Thymus (tissue), 11 donors: ENCODE measurements around the gene CROCC2. TPM values are rescaled to one million over a fixed set of nuclear protein-coding genes. Genes with fewer than 3 reads are reported as not detected.

Experiments
- DNase-seq, 9 donors: peaks; one replicate each; pipeline ENCODE4 v3.0.0-alpha.2; 2013; ENCODE audit warnings: low spot score in 9 of 9, low read depth in 6 of 9, missing footprints in 1 of 9
- H3K27ac ChIP-seq, 2 donors: one replicate each; pipeline ENCODE4 v1.5.1; 2013; ENCODE audit warnings: control low read depth in 1 of 2, low read depth in 1 of 2, low read length in 1 of 2, mild to moderate bottlenecking in 1 of 2, moderate library complexity in 1 of 2
- H3K27me3 ChIP-seq, 2 donors: one replicate each; pipeline ENCODE4 v1.5.1; 2013; ENCODE audit warnings: low read length in 1 of 2; ENCODE audit not compliant: control insufficient read depth in 2 of 2, insufficient read depth in 1 of 2
- H3K36me3 ChIP-seq, 2 donors: one replicate each; pipeline ENCODE4 v1.5.1; 2013; ENCODE audit warnings: low read length in 1 of 2, mild to moderate bottlenecking in 1 of 2, moderate library complexity in 1 of 2; ENCODE audit not compliant: control insufficient read depth in 2 of 2, insufficient read depth in 2 of 2
- H3K4me1 ChIP-seq, 2 donors: one replicate each; pipeline ENCODE4 v1.5.1; 2013; ENCODE audit warnings: low read length in 2 of 2; ENCODE audit not compliant: control insufficient read depth in 2 of 2, insufficient read depth in 2 of 2
- H3K4me3 ChIP-seq, 2 donors: one replicate each; pipeline ENCODE4 v1.5.1; 2013; ENCODE audit warnings: low read length in 2 of 2, control low read depth in 1 of 2, mild to moderate bottlenecking in 1 of 2
- H3K9me3 ChIP-seq, 2 donors: one replicate each; pipeline ENCODE4 v1.5.1; 2013; ENCODE audit warnings: low read length in 1 of 2, mild to moderate bottlenecking in 1 of 2; ENCODE audit not compliant: control insufficient read depth in 2 of 2, insufficient read depth in 1 of 2
- WGBS: extraction: QIAGEN DNeasy Blood & Tissue Kit; methylation state at CpG from one replicate; pipeline ENCODE4 v1.1.7; 2013; 5-methylcytosine and 5-hydroxymethylcytosine counted together
- polyA plus RNA-seq: library from polyadenylated mRNA; stranded (reverse); fragments of 200-250 nt; gene quantifications from one replicate; pipeline ENCODE4 v1.2.3, GENCODE V29; 2013
- total RNA-seq: library from RNA; stranded (reverse); fragments of 120-200 nt; gene quantifications from one replicate; pipeline ENCODE4 v1.2.4, GENCODE V29; 2013
- donor health status: healthy.

Gene CROCC2
- total and polyA plus RNA-seq, 2 donors: 0.02 TPM; not detected in 1

DNA sequence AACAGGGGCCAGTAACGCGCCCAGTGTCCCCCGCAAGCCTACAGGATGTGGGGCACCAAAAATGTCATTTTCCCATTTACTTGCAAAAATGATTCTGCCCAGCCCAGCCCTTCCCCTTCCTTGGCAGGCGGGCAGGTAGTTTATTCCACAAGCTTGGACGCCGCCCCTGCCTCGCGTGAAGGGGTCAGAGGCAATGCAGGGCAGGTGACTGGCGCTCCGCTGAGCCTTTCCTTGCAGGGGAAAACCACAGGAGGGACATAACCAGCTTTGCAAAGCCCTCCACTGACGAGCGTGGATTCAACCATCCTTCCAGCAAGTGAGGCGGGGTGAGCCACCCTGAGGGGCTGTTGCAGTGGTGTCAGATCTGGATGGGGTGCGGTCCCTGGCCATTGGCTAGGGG is 15.4 kb upstream of the CROCC2 start:
- H3K4me1 ChIP-seq: no peaks in the 10 kb centered on the region
- 88% methylated on average over 14 of the region's 14 CpGs for WGBS
- H3K36me3 ChIP-seq: no peaks in the 10 kb centered on the region
- no peaks in the 10 kb centered on the region for H3K9me3 ChIP-seq
- H3K27ac ChIP-seq: no peak overlapping the region
- no peaks in the 10 kb centered on the region for H3K27me3 ChIP-seq
- H3K4me3 ChIP-seq: no peak overlapping the region
- DNase-seq: no peak

DNA sequence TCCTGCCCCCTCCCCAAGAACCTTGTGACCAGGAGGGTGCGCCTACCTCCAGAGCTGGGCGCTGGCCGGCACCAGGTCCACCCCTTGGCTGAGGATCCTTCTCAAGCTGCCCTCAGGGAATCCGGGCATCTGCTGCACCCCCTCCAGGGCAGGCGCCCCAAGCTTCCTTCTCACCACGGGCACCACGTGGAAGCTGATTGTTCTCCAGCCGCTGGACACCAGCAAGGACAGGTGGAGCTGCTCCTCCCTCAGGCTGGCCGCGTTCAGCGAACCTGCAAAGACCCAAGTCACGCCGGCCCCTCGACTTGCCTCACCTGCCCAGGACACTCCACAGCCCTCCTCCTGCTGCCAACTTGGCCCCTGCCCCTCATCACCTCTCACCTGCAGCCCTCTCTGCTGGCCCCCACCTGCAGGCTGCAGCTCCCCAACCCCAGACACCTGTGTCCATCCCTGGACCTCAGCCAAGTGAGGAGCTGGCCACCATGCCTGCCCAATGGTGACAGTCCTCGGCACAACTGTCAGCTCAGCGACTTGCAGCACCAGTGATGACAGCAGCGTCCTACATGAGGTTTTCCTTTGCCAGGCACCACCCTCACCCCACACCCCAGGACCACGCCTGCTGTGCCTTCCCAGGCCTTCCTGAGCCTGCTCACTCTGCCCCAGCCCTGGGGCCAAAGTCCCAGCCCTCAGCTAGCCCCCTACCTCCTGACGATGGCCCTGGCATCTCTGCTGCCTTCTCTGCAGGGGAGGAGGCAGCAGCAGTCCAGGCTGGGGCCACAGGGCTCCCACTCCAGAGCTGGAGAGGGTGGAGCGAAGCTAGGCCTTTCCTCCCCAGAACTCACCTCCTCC is 14.4 kb upstream of the CROCC2 start:
- DNase-seq: no peak
- Histone ChIP-seq H3K4me3 (no peak overlapping the region), H3K27me3 (no peaks in the 10 kb centered on the region), H3K9me3 (no peaks in the 10 kb centered on the region), H3K27ac (no peak overlapping the region), H3K4me1 (no peaks in the 10 kb centered on the region), H3K36me3 (no peaks in the 10 kb centered on the region)
- 91% methylated on average over 20 of the region's 20 CpGs for WGBS

DNA sequence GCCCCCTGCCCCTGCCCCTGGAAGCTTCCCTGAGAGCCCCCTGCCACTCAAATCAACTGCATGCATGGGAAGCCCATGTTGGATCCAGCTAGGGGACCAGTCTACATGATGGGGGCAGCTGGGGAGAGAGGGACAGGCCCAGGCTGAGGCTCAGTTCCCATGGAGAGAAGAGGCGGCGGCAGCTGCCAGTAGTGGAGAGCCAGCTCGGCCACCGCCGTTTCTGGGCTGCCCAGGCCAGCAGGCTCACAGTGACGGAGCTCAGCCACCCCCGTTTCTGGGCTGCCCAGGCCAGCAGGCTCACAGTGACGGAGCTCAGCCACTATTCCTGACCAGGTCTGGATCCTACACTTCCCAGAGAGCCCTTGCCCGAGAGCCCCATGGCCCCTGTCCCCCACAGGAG is 13.8 kb upstream of the CROCC2 start:
- DNase-seq: no peak
- Histone ChIP-seq H3K4me1 (no peaks in the 10 kb centered on the region), H3K36me3 (no peaks in the 10 kb centered on the region), H3K4me3 (no peak overlapping the region), H3K27me3 (no peaks in the 10 kb centered on the region), H3K27ac (no peak overlapping the region), H3K9me3 (no peaks in the 10 kb centered on the region)
- 93% methylated on average over 9 of the region's 9 CpGs for WGBS

DNA sequence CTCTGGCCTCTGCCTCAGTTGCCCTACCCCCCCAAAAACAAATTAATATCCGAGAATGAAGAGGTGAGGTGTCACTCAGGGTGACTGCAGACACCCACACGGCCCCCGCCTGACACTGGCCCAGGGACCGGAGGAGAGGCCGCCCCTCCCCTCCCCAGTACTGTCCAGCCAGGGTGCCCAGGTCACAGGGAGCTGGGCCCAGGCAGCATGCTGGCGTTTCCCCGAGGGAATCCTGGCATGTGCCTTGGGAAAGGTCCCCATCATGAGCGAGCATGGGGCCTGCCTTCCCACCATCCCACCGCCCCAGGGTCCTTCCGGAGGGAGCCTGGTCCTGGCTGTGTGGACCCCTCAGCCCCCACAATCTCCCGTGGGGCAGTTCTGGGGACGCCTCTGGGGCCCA is 13.2 kb upstream of the CROCC2 start:
- Histone ChIP-seq H3K4me3 (no peak overlapping the region), H3K27ac (no peak overlapping the region), H3K27me3 (no peaks in the 10 kb centered on the region), H3K4me1 (no peaks in the 10 kb centered on the region), H3K36me3 (no peaks in the 10 kb centered on the region), H3K9me3 (no peaks in the 10 kb centered on the region)
- WGBS: 93% methylated on average over 12 of the region's 12 CpGs
- no peak for DNase-seq

DNA sequence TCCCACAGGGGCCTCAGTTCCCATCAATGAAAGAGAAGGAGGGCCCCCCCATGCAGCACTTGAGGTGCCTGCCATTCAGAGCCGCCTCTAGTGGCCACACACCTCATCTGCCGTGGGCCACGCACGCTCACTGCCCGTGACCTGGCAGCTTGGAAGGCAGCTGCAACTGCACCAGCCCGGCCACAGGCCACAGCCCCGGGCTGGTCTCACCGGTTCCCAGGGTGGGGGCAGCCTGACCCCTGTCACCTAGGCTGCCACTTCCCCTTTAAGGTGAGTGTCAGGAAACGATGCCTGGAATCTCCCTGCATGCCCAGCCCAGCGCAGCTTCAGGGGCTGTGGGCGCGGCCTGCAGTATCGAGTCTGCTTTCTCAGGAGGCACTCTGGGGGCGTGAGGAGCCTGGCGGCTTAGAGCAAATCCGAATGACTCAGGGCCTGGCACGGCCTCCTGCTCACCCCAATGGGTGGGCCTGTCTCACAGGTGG is 12.7 kb upstream of the CROCC2 start:
- H3K27ac ChIP-seq: no peak overlapping the region

DNA sequence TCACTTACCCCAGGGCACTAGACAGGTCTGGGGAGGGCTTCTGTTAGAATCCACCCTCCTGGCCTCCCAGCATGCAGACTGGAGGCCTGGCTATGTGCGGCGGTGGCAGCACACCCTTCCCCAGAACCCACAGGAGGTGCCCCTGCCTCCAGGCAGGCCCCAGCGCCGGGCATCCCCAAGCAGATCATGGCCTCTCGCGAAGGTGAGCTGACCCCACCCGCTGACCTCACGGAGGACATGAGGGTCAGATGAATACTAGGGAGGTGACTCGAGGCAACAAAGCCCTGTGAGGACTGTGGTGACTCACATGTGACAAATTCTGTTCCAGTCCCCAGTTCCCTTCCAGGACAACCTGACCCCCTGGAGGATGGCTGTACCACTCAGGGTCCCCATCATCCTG is 12.1 kb upstream of the CROCC2 start:
- Histone ChIP-seq H3K4me3 (no peak overlapping the region), H3K36me3 (no peaks in the 10 kb centered on the region), H3K4me1 (no peaks in the 10 kb centered on the region), H3K9me3 (no peaks in the 10 kb centered on the region), H3K27me3 (no peaks in the 10 kb centered on the region), H3K27ac (no peak overlapping the region)
- no peak for DNase-seq
- 91% methylated on average over 9 of the region's 9 CpGs for WGBS

More for the DNA sequence above, 12.7 kb upstream of the CROCC2 start:
- Histone ChIP-seq H3K36me3 (no peaks in the 10 kb centered on the region), H3K4me3 (no peak overlapping the region), H3K9me3 (no peaks in the 10 kb centered on the region), H3K27me3 (no peaks in the 10 kb centered on the region), H3K4me1 (no peaks in the 10 kb centered on the region)
- DNase-seq: peak in 3 of 9 donors; percentile 11 to 38 (median 16)
- WGBS: 38% methylated on average over 17 of the region's 17 CpGs

DNA sequence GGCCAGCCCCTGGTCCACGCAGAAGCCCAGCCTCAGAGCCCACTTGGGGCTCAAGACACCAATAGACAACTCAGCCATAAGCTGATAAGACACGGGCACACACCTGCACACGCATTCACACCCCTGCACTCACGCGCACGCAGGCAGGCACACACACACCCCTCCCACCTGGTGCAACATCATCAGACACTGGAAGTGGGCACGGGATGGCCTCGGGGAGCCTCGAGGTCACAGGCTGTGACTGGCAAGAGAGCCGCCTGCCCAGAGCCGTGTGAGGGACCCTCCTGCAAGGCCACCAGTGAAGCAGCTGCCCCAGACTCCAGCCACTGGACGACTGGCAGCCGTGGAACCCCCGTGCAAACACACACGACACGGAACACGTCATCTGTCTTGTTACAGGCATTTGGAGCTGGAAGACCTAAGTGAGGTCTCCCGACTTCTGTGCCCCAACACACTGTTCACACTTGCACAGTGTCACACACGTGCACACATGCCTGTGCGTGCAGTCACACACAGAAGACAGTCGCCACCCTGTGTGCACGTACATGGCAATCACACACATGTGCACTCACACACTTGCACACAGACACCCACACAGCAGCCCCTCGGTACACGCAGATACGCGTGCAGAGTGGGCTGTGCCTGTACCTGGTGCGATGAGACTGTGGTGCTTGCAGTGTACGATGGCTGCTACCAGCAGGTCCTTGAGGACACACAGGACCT is 11.1 kb upstream of the CROCC2 start:
- DNase-seq: no peak
- H3K27ac ChIP-seq: no peak overlapping the region

DNA sequence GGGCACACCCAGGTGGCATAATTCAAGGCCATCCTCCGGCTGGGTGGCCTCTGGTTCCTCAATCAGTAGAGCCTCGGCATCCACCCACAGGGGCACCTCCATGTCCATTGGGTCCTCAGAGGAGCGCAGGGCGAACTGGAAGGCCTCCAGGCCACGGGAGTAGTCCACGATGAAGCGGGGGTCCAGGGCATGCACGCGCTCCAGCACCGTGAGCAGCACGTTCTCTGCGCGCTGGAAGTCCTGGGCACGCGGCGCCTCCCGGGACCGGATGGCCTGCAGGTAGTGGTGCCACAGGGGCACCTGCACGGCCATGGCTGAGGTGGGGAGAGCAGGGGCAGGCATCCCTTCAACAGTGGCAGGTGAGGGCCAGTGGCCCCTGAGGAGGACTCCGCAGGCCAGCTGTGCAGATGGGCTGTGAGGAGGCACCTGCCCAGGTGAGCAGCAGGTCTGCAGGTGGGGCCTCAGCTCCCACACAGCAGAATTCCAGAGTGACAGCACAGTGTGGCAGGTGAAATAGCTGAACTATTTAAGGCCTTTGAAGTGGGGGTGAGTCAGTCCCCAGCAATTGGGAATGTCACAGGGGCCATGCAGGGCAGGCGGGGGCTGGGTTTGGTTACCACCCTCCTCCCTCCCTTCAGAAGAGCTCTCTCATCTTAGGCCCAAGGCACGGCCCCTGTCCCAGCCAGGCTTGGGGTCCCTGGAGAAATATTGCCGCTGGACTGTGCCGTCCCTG is 10.3 kb upstream of the CROCC2 start, which contains the start of gene MAB21L4:
MAB21L4 (minus strand) TSS at position 501 of the 733 bp plus-strand sequence; CDS start at position 342, 159 bp downstream.
- no peaks in the 10 kb centered on the region for H3K9me3 ChIP-seq
- no peak within 1 kb of the TSS for H3K27ac ChIP-seq
- H3K4me1 ChIP-seq: no peaks in the 10 kb centered on the region
- no peaks in the 10 kb centered on the region for H3K36me3 ChIP-seq
- H3K27me3 ChIP-seq: no peaks in the 10 kb centered on the region
- WGBS: 94% methylated on average over 24 of the region's 24 CpGs
- H3K4me3 ChIP-seq: no peak within 1 kb of the TSS
- DNase-seq: no peak

More for the DNA sequence above, 11.1 kb upstream of the CROCC2 start:
- WGBS: 90% methylated on average over 28 of the region's 28 CpGs
- no peaks in the 10 kb centered on the region for H3K9me3 ChIP-seq
- H3K4me3 ChIP-seq: no peak overlapping the region
- H3K4me1 ChIP-seq: no peaks in the 10 kb centered on the region
- no peaks in the 10 kb centered on the region for H3K36me3 ChIP-seq
- no peaks in the 10 kb centered on the region for H3K27me3 ChIP-seq
